Chondrocyte (in vitro differentiated cells): ENCODE results near the gene RBMS1. TPM values are rescaled to one million over a fixed set of nuclear protein-coding genes. Genes with fewer than 3 reads are reported as not detected.
A peak's percentile ranks its signal among the peaks of the same experiment; 100 is the strongest.
"Not testable (repeated sequence)": the region's sequence is repeated elsewhere in the genome, so short reads cannot be mapped to it uniquely, and the experiment has no call there.

ENCODE experiments used
- DNase-seq: peaks from one replicate; pipeline ENCODE4 v3.0.0; 2021; ENCODE audit warnings: mixed read lengths, low spot score
- H3K27ac Mint-ChIP-seq: one replicate; pipeline ENCODE4 v1.8.0; 2021; ENCODE audit warnings: mild to moderate bottlenecking, moderate library complexity, mixed read lengths; ENCODE audit not compliant: unreplicated experiment
- H3K27me3 Mint-ChIP-seq: 2 replicates; pipeline ENCODE4 v1.8.0; 2021; ENCODE audit warnings: low read depth, mixed read lengths
- H3K36me3 Mint-ChIP-seq: 2 replicates; pipeline ENCODE4 v1.8.0; 2021; ENCODE audit warnings: low read depth, mixed read lengths
- H3K4me1 Mint-ChIP-seq: 2 replicates; pipeline ENCODE4 v1.8.0; 2021; ENCODE audit warnings: low read depth, mild to moderate bottlenecking, mixed read lengths
- H3K4me3 Mint-ChIP-seq: one replicate; pipeline ENCODE4 v1.8.0; 2021; ENCODE audit warnings: mild to moderate bottlenecking, moderate library complexity, mixed read lengths; ENCODE audit not compliant: unreplicated experiment
- H3K9me3 Mint-ChIP-seq: 2 replicates; pipeline ENCODE4 v1.8.0; 2021; ENCODE audit warnings: low read depth, mixed read lengths
- total RNA-seq: library from RNA; stranded (reverse); gene quantifications from 3 replicates; pipeline ENCODE4 v1.2.1, GENCODE V29; 2021
- TF ChIP-seq, protein P1 (sequence below): fragments of 200-600 bp; sonication (generic); IDR thresholded peaks from 2 replicates; pipeline ENCODE4 v1.5.0; 2021; ENCODE audit warnings: antibody characterized with exemption, mild to moderate bottlenecking, moderate library complexity

RBMS1 gene
- total RNA-seq, 1 donor from 2014 or later = 133 TPM

DNA sequence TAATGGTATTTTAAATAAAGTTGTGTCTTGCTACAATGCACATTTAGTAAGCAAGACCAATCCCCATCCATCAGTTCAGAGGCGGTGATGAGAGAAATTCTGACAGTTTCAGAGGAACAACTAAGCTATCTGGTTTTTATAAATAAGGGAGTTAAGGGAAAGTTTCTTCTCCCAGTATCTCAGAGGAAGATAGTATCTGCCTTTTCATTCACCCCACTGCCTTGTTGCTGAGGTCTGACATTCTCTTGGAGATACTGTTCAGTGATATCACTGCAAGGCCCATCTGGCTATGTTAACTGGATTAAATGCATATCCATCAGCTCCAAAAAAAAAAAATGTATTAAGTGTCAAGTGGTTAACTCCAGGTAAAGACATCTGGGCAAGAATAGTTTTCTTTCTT is 47.9 kb downstream of the RBMS1 start:
- H3K9me3 Mint-ChIP-seq = no peaks in the 10 kb centered on the region
- TF ChIP-seq, protein P1, sequence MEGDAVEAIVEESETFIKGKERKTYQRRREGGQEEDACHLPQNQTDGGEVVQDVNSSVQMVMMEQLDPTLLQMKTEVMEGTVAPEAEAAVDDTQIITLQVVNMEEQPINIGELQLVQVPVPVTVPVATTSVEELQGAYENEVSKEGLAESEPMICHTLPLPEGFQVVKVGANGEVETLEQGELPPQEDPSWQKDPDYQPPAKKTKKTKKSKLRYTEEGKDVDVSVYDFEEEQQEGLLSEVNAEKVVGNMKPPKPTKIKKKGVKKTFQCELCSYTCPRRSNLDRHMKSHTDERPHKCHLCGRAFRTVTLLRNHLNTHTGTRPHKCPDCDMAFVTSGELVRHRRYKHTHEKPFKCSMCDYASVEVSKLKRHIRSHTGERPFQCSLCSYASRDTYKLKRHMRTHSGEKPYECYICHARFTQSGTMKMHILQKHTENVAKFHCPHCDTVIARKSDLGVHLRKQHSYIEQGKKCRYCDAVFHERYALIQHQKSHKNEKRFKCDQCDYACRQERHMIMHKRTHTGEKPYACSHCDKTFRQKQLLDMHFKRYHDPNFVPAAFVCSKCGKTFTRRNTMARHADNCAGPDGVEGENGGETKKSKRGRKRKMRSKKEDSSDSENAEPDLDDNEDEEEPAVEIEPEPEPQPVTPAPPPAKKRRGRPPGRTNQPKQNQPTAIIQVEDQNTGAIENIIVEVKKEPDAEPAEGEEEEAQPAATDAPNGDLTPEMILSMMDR = no peak
- H3K4me1 Mint-ChIP-seq = peaks cover 32% of the 10 kb centered on the region
- H3K36me3 Mint-ChIP-seq = peaks cover 4% of the 10 kb centered on the region
- H3K27ac Mint-ChIP-seq = no peak overlapping the region
- H3K4me3 Mint-ChIP-seq = no peak overlapping the region
- no peak for DNase-seq
- no peaks in the 10 kb centered on the region for H3K27me3 Mint-ChIP-seq

DNA sequence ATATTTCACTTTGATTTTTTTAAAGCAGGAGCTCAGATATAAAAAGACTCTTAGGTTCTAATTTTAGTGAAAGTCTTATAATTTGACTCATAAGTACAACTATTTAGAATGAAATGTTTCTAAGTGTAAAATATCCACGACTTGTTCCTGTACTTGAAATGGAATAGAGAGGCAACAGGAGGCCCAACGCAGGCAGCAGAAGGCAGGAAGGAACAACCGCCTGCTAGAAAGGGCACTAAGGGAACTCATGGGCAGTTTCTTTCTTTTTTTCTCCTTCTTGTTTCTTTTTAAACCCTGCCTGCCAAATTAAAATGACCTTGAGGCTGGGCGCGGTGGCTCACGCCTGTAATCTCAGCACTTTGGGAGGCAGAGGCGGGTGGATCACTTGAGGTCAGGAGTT is 51.0 kb downstream of the RBMS1 start:
- TF ChIP-seq, protein P1 = no peak
- H3K36me3 Mint-ChIP-seq = peaks cover 9% of the 10 kb centered on the region
- peaks cover 29% of the 10 kb centered on the region for H3K4me1 Mint-ChIP-seq
- no peak for DNase-seq
- peak overlapping the region; percentile 80 for H3K27ac Mint-ChIP-seq
- peak overlapping the region; percentile 0 for H3K4me3 Mint-ChIP-seq
- H3K9me3 Mint-ChIP-seq = no peaks in the 10 kb centered on the region
- H3K27me3 Mint-ChIP-seq = no peaks in the 10 kb centered on the region

DNA sequence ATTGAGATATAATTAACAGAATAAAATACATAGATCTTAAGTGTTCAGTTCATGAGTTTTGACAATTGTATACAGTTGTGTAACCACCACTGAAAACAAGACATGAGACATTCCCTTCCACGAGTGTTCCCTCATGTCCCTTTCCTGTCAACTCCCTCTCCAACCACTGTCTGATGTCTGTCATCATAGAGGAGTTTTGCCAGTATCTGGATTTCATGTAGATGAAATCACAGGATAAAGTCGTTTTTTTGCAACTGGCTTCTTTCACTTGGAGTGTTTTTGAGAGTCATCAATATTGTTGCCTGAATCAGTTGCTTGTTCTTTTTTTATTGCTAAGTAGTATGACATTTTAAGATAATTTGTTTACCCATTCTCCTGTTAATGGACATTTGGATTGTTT is 52.7 kb downstream of the RBMS1 start:
- H3K36me3 Mint-ChIP-seq = peaks cover 5% of the 10 kb centered on the region
- H3K9me3 Mint-ChIP-seq = no peaks in the 10 kb centered on the region
- H3K27ac Mint-ChIP-seq = peak overlapping the region; percentile 36
- TF ChIP-seq, protein P1 = no peak
- H3K27me3 Mint-ChIP-seq = no peaks in the 10 kb centered on the region
- no peak for DNase-seq
- H3K4me3 Mint-ChIP-seq = no peak overlapping the region
- H3K4me1 Mint-ChIP-seq = peaks cover 33% of the 10 kb centered on the region

DNA sequence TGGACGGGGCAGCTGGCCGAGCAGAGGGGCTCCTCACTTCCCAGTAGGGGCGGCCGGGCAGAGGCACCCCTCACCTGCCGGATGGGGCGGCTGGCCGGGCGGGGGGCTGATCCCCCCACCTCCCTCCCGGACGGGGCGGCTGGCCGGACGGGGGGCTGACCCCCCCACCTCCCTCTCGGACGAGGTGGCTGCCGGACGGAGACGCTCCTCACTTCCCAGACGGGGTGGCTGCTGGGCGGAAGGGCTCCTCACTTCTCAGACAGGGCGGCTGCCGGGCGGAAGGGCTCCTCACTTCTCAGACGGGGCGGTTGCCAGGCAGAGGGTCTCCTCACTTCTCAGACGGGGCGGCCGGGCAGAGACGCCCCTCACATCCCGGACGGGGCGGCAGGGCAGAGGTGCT is 54.6 kb downstream of the RBMS1 start:
- peaks cover 42% of the 10 kb centered on the region for H3K4me1 Mint-ChIP-seq
- H3K27me3 Mint-ChIP-seq, H3K36me3 Mint-ChIP-seq, H3K4me3 Mint-ChIP-seq, DNase-seq, H3K27ac Mint-ChIP-seq, H3K9me3 Mint-ChIP-seq: not testable (repeated sequence)

DNA sequence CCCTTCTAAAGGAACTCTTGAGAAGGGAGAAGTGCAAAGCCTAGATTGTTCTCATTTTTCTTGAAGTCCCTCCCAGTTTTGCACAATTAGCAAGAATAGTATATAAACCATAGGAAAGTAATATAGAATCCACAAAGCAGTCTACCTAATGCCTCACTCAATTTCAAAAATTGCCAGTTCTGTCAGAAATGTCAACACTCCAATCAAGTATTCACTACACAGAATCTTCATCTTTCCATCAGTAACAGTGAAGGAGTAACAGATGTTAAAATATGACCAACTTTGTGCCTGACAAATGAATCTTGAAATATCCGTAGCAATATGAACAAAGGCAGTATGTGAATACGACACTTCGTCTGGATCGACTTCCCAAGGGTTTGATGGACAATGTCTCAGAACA is 56.3 kb downstream of the RBMS1 start:
- TF ChIP-seq, protein P1 = no peak
- H3K9me3 Mint-ChIP-seq = no peaks in the 10 kb centered on the region
- H3K27me3 Mint-ChIP-seq = no peaks in the 10 kb centered on the region
- H3K36me3 Mint-ChIP-seq = peaks cover 5% of the 10 kb centered on the region
- DNase-seq = no peak
- H3K27ac Mint-ChIP-seq = no peak overlapping the region
- H3K4me1 Mint-ChIP-seq = peaks cover 30% of the 10 kb centered on the region
- no peak overlapping the region for H3K4me3 Mint-ChIP-seq

DNA sequence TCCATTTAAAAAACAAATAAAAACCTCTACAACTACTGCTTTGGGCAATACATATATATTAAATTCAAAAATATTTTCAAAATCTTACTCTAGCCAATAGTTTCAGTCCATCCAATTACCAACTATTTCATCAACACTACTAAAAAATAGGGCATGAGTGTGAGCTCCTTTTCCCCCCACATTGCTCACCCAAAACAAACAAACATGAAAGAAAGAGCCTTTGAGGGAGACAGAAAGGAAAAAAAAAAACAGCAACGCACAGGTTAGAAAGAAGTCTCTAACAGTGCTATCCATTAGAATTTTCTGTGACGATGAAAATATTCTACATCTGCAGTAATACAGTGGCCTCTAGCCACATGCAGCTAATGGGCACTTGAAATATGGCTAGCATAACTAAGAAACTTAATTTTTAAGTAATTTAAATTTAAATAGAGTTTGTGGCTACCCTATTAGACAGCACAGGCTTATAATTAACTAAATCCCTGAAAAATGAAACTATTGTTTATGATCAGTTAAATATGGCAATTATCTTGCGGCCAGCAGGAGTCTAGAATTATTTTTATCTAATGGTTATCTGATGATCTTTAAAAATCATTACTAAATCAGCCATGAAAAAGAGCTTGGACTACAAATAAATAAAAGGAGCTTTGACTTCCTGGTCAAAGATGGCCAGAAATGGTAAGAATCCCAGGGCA is 59.2 kb downstream of the RBMS1 start:
- Mint-ChIP-seq H3K27me3 (no peaks in the 10 kb centered on the region), H3K36me3 (peaks cover 5% of the 10 kb centered on the region), H3K9me3 (peaks cover 4% of the 10 kb centered on the region), H3K27ac (no peak overlapping the region), H3K4me1 (peaks cover 25% of the 10 kb centered on the region), H3K4me3 (no peak overlapping the region)
- DNase-seq = no peak
- TF ChIP-seq, protein P1 = no peak
